ENCODE data around the gene UROS.
A peak's percentile ranks its signal among the peaks of the same experiment; 100 is the strongest.

UROS gene

GRCh38 chr10:125822878-125823662, at the start of gene UROS, which contains the start of gene BCCIP:
UROS (minus strand) TSS chr10:125823258; CDS start chr10:125816499, 6,759 bp downstream.
BCCIP (plus strand) TSS chr10:125823546; CDS start chr10:125823558, 12 bp downstream.
- peak; percentile 82 to 84 (median 84) for DNase-seq (ENCODE audit: low read depth in 3 of 3, low spot score in 1 of 3)

GRCh38 chr10:125871338-125871737, 48.3 kb upstream of the UROS start:
- no peak for DNase-seq (ENCODE audit: low read depth in 3 of 3, low spot score in 1 of 3)

DNA sequence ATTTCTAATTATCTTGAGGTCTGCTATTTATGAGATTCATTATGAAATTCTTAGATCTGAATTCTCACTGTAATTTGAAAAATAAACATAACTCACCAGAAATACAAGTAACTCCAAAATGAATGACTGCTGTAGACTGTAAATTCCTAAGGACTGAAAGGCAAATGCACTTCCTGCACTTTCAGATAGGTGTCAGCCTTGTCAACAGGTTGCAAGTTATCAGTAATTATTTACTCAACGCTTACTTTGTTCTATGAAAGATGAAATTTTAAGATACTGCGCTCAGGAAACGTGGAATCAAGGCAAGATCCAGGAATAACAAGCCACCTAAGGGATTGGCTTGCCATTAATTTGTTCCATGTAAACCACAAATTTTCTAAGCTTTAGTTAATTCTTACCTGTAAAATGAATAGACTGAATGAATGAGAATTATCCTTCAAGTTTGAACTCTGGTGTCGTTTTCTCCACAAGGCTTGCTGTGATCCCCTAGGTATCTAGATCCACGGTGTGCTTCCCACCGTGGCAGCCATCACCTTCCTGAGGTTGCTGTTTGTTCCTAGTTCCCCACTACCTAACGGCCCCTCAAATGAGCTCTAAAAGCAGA, 45.4 kb upstream of the UROS start:
- DNase-seq (ENCODE audit: low read depth in 3 of 3, low spot score in 1 of 3): no peak

- no peak for DNase-seq (ENCODE audit: low read depth in 3 of 3, low spot score in 1 of 3)
Observed at GRCh38 chr10:125866421-125867029, 43.5 kb upstream of the UROS start.

DNA sequence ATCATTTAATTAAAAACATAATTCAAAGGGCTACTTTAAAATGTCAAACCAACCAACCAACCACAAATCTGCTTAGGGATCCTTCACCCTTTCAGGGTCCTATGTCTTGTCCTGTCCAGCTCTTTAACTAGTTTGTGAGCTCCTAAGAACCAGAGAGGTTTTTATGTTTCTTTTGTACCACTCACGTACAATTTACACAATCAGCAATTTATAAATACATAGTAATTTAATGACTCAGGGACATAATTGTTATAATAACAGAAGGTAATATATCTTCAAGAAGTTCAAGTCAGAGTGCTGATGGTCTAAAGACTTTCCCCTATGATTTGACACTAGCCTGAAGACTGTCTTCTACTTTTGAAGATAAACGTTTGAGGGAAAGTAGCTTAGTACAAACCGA, 42.1 kb upstream of the UROS start:
- no peak for DNase-seq (ENCODE audit: low read depth in 3 of 3, low spot score in 1 of 3)

- DNase-seq (ENCODE audit: low read depth in 3 of 3, low spot score in 1 of 3): no peak
Observed at GRCh38 chr10:125859128-125859817, 36.2 kb upstream of the UROS start.

GRCh38 chr10:125857185-125857760, 34.2 kb upstream of the UROS start:
- no peak for DNase-seq (ENCODE audit: low read depth in 3 of 3, low spot score in 1 of 3)

- no peak for DNase-seq (ENCODE audit: low read depth in 3 of 3, low spot score in 1 of 3)
Observed at GRCh38 chr10:125852487-125852886, 29.4 kb upstream of the UROS start.

DNA sequence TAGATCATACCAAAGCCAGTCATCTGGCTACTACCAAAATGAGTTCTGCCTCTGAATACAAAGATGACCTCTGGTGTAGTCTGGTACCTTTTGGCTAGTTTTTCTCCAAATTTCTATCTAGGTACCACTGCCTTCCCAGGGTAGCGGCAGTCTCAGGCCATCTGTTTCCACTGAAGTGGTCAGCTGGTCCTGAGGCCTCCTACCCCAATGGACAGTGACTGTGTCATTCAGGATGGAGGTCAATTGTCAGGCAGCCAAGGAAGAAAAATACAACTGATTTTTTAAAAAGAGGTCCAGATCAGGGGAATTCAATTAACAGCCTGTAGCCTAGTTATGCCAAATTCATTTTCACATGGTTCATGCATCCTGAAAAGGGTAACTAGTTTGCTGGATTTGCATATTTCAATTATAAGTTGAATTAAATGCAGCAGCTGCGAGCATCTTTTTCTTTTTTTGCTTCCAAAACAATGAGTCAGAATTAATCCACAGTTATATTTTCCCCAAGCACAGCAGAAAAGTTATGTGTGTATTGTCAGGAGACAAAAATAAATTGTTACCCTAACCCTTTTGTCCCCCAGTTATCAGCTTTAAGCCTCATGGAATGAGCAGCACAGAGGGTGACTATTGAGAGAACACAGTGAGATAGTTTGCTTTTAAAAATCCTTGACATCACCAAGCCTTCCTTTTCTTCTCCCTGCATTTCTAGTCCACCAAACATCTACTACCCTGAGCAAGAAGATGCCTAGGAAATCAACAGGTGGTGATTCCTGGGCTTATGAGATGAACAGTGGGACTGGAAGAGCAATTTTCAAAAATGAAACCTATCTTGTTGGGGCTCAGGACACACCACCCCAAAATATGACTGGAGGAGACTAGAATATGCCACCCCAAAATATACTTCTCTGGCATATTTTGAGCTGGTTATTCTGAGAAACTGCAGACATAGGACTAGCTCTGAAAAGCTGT, 28.0 kb upstream of the UROS start:
- no peak for DNase-seq (ENCODE audit: low read depth in 3 of 3, low spot score in 1 of 3)

- no peak for DNase-seq (ENCODE audit: low read depth in 3 of 3, low spot score in 1 of 3)
Observed at GRCh38 chr10:125849448-125849847, 26.4 kb upstream of the UROS start.

- DNase-seq (ENCODE audit: low read depth in 3 of 3, low spot score in 1 of 3): no peak
Observed at GRCh38 chr10:125848857-125849256, 25.8 kb upstream of the UROS start.

GRCh38 chr10:125848371-125848770, 25.3 kb upstream of the UROS start:
- no peak for DNase-seq (ENCODE audit: low read depth in 3 of 3, low spot score in 1 of 3)

DNA sequence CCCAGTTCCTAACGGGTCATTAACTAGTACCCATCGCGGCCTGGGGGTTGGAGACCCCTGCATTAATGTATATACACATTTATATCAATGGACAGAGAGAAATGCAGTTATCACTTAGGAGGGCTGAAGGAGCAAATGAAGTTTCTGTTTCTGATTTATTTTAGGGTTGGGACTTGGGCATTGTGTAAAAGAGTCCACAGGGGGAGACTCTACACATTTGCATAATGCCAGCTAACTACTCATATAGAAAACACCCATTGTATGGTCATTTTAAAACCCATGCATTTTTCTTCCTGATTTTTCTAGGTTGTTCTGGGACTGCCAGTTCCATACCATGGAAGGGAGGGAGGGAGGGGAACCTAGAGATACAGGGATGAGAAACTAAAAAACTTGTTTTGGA, 23.8 kb upstream of the UROS start:
- DNase-seq (ENCODE audit: low read depth in 3 of 3, low spot score in 1 of 3): no peak

DNA sequence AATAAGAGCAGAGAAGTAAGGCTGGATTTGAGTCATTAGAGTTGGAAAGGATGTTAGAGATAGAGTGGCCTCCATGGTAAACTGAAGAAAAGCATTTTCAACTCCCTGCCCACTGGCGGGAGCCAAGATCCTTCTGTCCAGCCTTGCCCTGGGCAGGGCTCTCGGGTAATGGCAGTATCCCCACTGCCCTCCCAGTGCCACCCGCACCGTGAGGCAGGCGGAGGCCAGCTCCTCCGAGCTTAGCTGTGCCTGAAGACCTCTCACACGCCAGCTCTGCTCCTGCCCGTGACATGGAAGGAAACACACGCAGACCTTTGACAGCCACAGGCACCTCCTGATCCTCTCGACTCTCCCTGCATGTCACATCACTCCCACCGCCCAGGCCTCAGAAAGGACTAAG, 22.6 kb upstream of the UROS start:
- no peak for DNase-seq (ENCODE audit: low read depth in 3 of 3, low spot score in 1 of 3)

DNA sequence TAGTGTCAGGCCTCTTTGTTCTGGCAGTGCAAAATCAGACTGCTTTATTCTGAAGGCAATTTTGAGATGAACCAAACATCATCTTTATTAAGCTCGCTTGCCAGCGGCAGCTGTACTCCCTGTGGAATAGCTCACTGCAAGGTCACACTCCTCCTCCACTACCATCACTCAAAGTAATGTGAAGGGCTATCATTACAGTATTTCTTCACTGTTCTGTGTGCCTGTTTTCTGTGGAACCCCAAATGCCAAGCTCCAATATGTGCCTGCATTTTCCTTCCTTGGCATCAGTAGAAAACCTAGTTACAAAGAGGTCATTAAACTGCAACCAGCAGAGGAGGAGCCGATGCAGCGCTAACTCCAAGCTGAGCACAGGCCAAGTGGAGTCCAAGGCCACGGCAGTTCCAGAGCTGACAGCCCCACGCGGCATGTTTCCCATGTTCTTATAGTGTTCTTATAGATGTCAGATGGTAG, 21.7 kb upstream of the UROS start:
- no peak for DNase-seq (ENCODE audit: low read depth in 3 of 3, low spot score in 1 of 3)

DNA sequence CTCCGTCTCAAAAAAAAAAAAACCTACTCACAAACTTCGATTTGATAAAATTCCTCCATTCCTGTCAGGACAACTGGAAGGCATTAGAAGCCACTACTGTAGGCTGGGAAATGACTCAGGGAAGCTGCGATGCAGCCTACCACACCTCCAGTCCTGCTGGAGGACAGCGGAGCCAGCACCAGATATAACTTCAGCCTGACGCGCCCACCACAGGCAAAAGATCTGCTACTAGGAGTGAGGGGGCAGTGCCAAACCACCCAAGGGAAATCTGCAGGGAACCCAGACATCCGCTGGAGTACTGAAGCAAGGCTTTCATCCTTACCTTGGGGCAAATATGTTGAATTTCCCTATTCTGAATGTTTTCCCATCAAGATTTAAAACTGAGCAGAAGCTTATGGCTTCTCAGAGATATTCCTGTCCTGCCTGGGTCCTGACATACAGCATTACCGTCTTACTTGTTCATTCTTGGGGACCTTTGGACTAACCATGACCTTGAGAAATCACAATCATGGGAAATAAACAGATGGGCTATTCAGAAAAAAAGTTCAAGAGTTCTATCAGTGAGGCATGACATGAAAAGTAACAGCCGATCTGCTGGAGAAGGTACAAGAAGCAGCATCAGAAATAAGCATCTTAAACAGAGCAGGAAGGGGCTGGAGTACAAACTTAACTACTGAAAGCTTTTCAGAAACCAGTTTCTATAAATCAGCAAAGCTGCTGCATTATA, 20.7 kb upstream of the UROS start:
- DNase-seq (ENCODE audit: low read depth in 3 of 3, low spot score in 1 of 3): no peak

- no peak for DNase-seq (ENCODE audit: low read depth in 3 of 3, low spot score in 1 of 3)
Observed at GRCh38 chr10:125840955-125841354, 17.9 kb upstream of the UROS start.

- no peak for DNase-seq (ENCODE audit: low read depth in 3 of 3, low spot score in 1 of 3)
Observed at GRCh38 chr10:125840406-125840805, 17.3 kb upstream of the UROS start.

- no peak for DNase-seq (ENCODE audit: low read depth in 3 of 3, low spot score in 1 of 3)
Observed at GRCh38 chr10:125838802-125839575, 15.9 kb upstream of the UROS start.

Data from stimulated activated CD4-positive, alpha-beta T cell treated with anti-CD3 and anti-CD28 coated beads, TNF-alpha, amount 100 ng/mL, for 1 hour (primary cell).